ENCODE results near the gene ENOX1.

GRCh38 chr13:43693639-43694038, 93.1 kb downstream of the ENOX1 start:
- TF ChIP-seq POLR2AphosphoS5 (IDR thresholded peaks at IDR 0.05; ENCODE audit: low read depth, low read length): no peak
- TF ChIP-seq REST (IDR thresholded peaks at IDR 0.05; ENCODE audit: insufficient read depth in 1 of 2, low read depth in 2 of 2, low read length in 2 of 2): no peak
- TF ChIP-seq TAF1 (IDR thresholded peaks at IDR 0.05; ENCODE audit: borderline replicate concordance, insufficient read depth, low read length): no peak

Measured in PFSK-1 (cell line).